Measurements from ENCODE around the gene ISX. TPM values are rescaled to one million over a fixed set of nuclear protein-coding genes. Genes with fewer than 3 reads are reported as not detected.

ISX gene
- total RNA-seq, 5 donors from 2014 or later (not counting 1 experiment from before 2014, with no cell fraction given), result not detected

GRCh38 chr22:35056486-35056885 lies 9.5 kb upstream of the ISX start:
- H3K4me3 ChIP-seq (ENCODE audit: control insufficient read depth in 1 of 2, extremely low read depth in 1 of 2, low read length in 1 of 2), result no peak overlapping the region
- peaks cover 0 to 9% of the 10 kb centered on the region in 2 experiments for H3K27me3 ChIP-seq (replicated peaks in 1 of 2; ENCODE audit: control insufficient read depth in 2 of 2, extremely low read depth in 1 of 2, insufficient read depth in 2 of 2, low read length in 1 of 2)
- DNase-seq (no peak), ATAC-seq (replicated peaks in 1 of 4) (no peak)
- no peaks in the 10 kb centered on the region for H3K36me3 ChIP-seq (ENCODE audit: control insufficient read depth in 2 of 2, extremely low read depth in 1 of 2, insufficient read depth in 1 of 2, low read length in 1 of 2)
- no peak overlapping the region for H3K27ac Mint-ChIP-seq
- peaks cover 0 to 4% (median 3%) of the 10 kb centered on the region in 3 donors for H3K9me3 Mint-ChIP-seq
- ChIA-PET POLR2A (no interaction called here), CTCF (no interaction called here)
- no peaks in the 10 kb centered on the region for H3K4me1 ChIP-seq (ENCODE audit: control insufficient read depth in 1 of 2, extremely low read depth in 1 of 2, insufficient read depth in 2 of 2, low read length in 2 of 2)
- no peak overlapping the region for H3K4me3 Mint-ChIP-seq
- H3K9me3 ChIP-seq, result no peaks in the 10 kb centered on the region
- no peaks in the 10 kb centered on the region for H3K36me3 Mint-ChIP-seq
- H3K4me1 Mint-ChIP-seq, result no peaks in the 10 kb centered on the region
- H3K27me3 Mint-ChIP-seq, result peaks cover 3 to 22% of the 10 kb centered on the region in 2 donors
- H3K27ac ChIP-seq (ENCODE audit: low read length), result no peak overlapping the region

GRCh38 chr22:35057155-35057554 lies 8.8 kb upstream of the ISX start:
- H3K27me3 Mint-ChIP-seq, result peaks cover 3 to 22% of the 10 kb centered on the region in 2 donors
- DNase-seq (no peak), ATAC-seq (replicated peaks in 1 of 4) (no peak)
- no peaks in the 10 kb centered on the region for H3K36me3 ChIP-seq (ENCODE audit: control insufficient read depth in 2 of 2, extremely low read depth in 1 of 2, insufficient read depth in 1 of 2, low read length in 1 of 2)
- no peaks in the 10 kb centered on the region for H3K9me3 ChIP-seq
- H3K27ac Mint-ChIP-seq, result no peak overlapping the region
- peaks cover 0 to 4% (median 3%) of the 10 kb centered on the region in 3 donors for H3K9me3 Mint-ChIP-seq
- no peaks in the 10 kb centered on the region for H3K4me1 Mint-ChIP-seq
- 100% methylated on average over 1 of the region's 1 CpG for WGBS (ENCODE audit: insufficient coverage)
- H3K27ac ChIP-seq (ENCODE audit: low read length), result no peak overlapping the region
- ChIA-PET CTCF (no interaction called here), POLR2A (no interaction called here)
- H3K4me3 ChIP-seq (ENCODE audit: control insufficient read depth in 1 of 2, extremely low read depth in 1 of 2, low read length in 1 of 2), result no peak overlapping the region
- H3K36me3 Mint-ChIP-seq, result no peaks in the 10 kb centered on the region
- H3K4me1 ChIP-seq (ENCODE audit: control insufficient read depth in 1 of 2, extremely low read depth in 1 of 2, insufficient read depth in 2 of 2, low read length in 2 of 2), result no peaks in the 10 kb centered on the region
- H3K27me3 ChIP-seq (replicated peaks in 1 of 2; ENCODE audit: control insufficient read depth in 2 of 2, extremely low read depth in 1 of 2, insufficient read depth in 2 of 2, low read length in 1 of 2), result peaks cover 0 to 9% of the 10 kb centered on the region in 2 experiments
- no peak overlapping the region for H3K4me3 Mint-ChIP-seq

GRCh38 chr22:35059632-35060031 lies 6.3 kb upstream of the ISX start:
- H3K27me3 Mint-ChIP-seq, result peaks cover 3 to 10% of the 10 kb centered on the region in 2 donors
- no peak overlapping the region for H3K4me3 Mint-ChIP-seq
- Histone ChIP-seq H3K4me3 (ENCODE audit: control insufficient read depth in 1 of 2, extremely low read depth in 1 of 2, low read length in 1 of 2) (no peak overlapping the region), H3K27ac (ENCODE audit: low read length) (no peak overlapping the region), H3K9me3 (no peaks in the 10 kb centered on the region), H3K4me1 (ENCODE audit: control insufficient read depth in 1 of 2, extremely low read depth in 1 of 2, insufficient read depth in 2 of 2, low read length in 2 of 2) (no peaks in the 10 kb centered on the region), H3K36me3 (ENCODE audit: control insufficient read depth in 2 of 2, extremely low read depth in 1 of 2, insufficient read depth in 1 of 2, low read length in 1 of 2) (no peaks in the 10 kb centered on the region), H3K27me3 (replicated peaks in 1 of 2; ENCODE audit: control insufficient read depth in 2 of 2, extremely low read depth in 1 of 2, insufficient read depth in 2 of 2, low read length in 1 of 2) (peaks cover 0 to 9% of the 10 kb centered on the region in 2 experiments)
- H3K36me3 Mint-ChIP-seq, result no peaks in the 10 kb centered on the region
- ChIA-PET CTCF (no interaction called here), POLR2A (no interaction called here)
- H3K9me3 Mint-ChIP-seq, result peaks cover 0 to 4% (median 3%) of the 10 kb centered on the region in 3 donors
- WGBS (ENCODE audit: insufficient coverage), result no CpG with 5 or more reads among the region's 3 CpGs
- ATAC-seq (replicated peaks in 1 of 4) (no peak), DNase-seq (no peak)
- no peak overlapping the region for H3K27ac Mint-ChIP-seq
- no peaks in the 10 kb centered on the region for H3K4me1 Mint-ChIP-seq

- Histone ChIP-seq H3K4me3 (ENCODE audit: control insufficient read depth in 1 of 2, extremely low read depth in 1 of 2, low read length in 1 of 2) (no peak overlapping the region), H3K27ac (ENCODE audit: low read length) (no peak overlapping the region), H3K36me3 (ENCODE audit: control insufficient read depth in 2 of 2, extremely low read depth in 1 of 2, insufficient read depth in 1 of 2, low read length in 1 of 2) (no peaks in the 10 kb centered on the region), H3K9me3 (no peaks in the 10 kb centered on the region), H3K27me3 (replicated peaks in 1 of 2; ENCODE audit: control insufficient read depth in 2 of 2, extremely low read depth in 1 of 2, insufficient read depth in 2 of 2, low read length in 1 of 2) (peaks cover 0 to 11% of the 10 kb centered on the region in 2 experiments), H3K4me1 (ENCODE audit: control insufficient read depth in 1 of 2, extremely low read depth in 1 of 2, insufficient read depth in 2 of 2, low read length in 2 of 2) (no peaks in the 10 kb centered on the region)
- Mint-ChIP-seq H3K27me3 (peaks cover 0 to 10% of the 10 kb centered on the region in 2 donors), H3K9me3 (peaks cover 0 to 2% (median 1%) of the 10 kb centered on the region in 3 donors), H3K4me1 (no peaks in the 10 kb centered on the region), H3K27ac (no peak overlapping the region), H3K4me3 (no peak overlapping the region), H3K36me3 (no peaks in the 10 kb centered on the region)
- DNase-seq (no peak), ATAC-seq (replicated peaks in 1 of 4) (no peak)
- POLR2A ChIA-PET, result no interaction called here
- CTCF ChIA-PET, result no interaction called here
- no CpG with 5 or more reads among the region's 1 CpG for WGBS (ENCODE audit: insufficient coverage)
These were observed 1.3 kb upstream of the ISX start for GRCh38 chr22:35064664-35065063.

- ATAC-seq (replicated peaks in 1 of 4), result no peak
- Histone ChIP-seq H3K9me3 (no peaks in the 10 kb centered on the region), H3K27ac (ENCODE audit: low read length) (no peak overlapping the region), H3K36me3 (ENCODE audit: control insufficient read depth in 2 of 2, extremely low read depth in 1 of 2, insufficient read depth in 1 of 2, low read length in 1 of 2) (no peaks in the 10 kb centered on the region), H3K27me3 (replicated peaks in 1 of 2; ENCODE audit: control insufficient read depth in 2 of 2, extremely low read depth in 1 of 2, insufficient read depth in 2 of 2, low read length in 1 of 2) (peaks cover 0 to 11% of the 10 kb centered on the region in 2 experiments), H3K4me1 (ENCODE audit: control insufficient read depth in 1 of 2, extremely low read depth in 1 of 2, insufficient read depth in 2 of 2, low read length in 2 of 2) (no peaks in the 10 kb centered on the region), H3K4me3 (ENCODE audit: control insufficient read depth in 1 of 2, extremely low read depth in 1 of 2, low read length in 1 of 2) (no peak overlapping the region)
- no peaks in the 10 kb centered on the region for H3K36me3 Mint-ChIP-seq
- H3K27ac Mint-ChIP-seq, result no peak overlapping the region
- 69% methylated on average over 1 of the region's 1 CpG for WGBS (ENCODE audit: insufficient coverage)
- no peak for DNase-seq
- no peaks in the 10 kb centered on the region for H3K4me1 Mint-ChIP-seq
- no peaks in the 10 kb centered on the region for H3K9me3 Mint-ChIP-seq
- peaks cover 0 to 13% of the 10 kb centered on the region in 2 donors for H3K27me3 Mint-ChIP-seq
- no peak overlapping the region for H3K4me3 Mint-ChIP-seq
- POLR2A ChIA-PET, result no interaction called here
- CTCF ChIA-PET, result no interaction called here
These were observed 775 bp upstream of the ISX start for GRCh38 chr22:35065183-35065582.

- Histone ChIP-seq H3K9me3 (no peaks in the 10 kb centered on the region), H3K4me1 (ENCODE audit: control insufficient read depth in 1 of 2, extremely low read depth in 1 of 2, insufficient read depth in 2 of 2, low read length in 2 of 2) (no peaks in the 10 kb centered on the region), H3K4me3 (ENCODE audit: control insufficient read depth in 1 of 2, extremely low read depth in 1 of 2, low read length in 1 of 2) (no peak overlapping the region), H3K36me3 (ENCODE audit: control insufficient read depth in 2 of 2, extremely low read depth in 1 of 2, insufficient read depth in 1 of 2, low read length in 1 of 2) (no peaks in the 10 kb centered on the region), H3K27me3 (replicated peaks in 1 of 2; ENCODE audit: control insufficient read depth in 2 of 2, extremely low read depth in 1 of 2, insufficient read depth in 2 of 2, low read length in 1 of 2) (peaks cover 0 to 11% of the 10 kb centered on the region in 2 experiments), H3K27ac (ENCODE audit: low read length) (no peak overlapping the region)
- POLR2A ChIA-PET, result no interaction called here
- H3K4me3 Mint-ChIP-seq, result no peak overlapping the region
- 60% methylated on average over 4 of the region's 7 CpGs for WGBS (ENCODE audit: insufficient coverage)
- DNase-seq, result no peak
- CTCF ChIA-PET, result no interaction called here
- no peaks in the 10 kb centered on the region for H3K9me3 Mint-ChIP-seq
- H3K27me3 Mint-ChIP-seq, result peaks cover under 1 to 13% of the 10 kb centered on the region in 2 donors
- H3K36me3 Mint-ChIP-seq, result no peaks in the 10 kb centered on the region
- no peaks in the 10 kb centered on the region for H3K4me1 Mint-ChIP-seq
- H3K27ac Mint-ChIP-seq, result no peak overlapping the region
- ATAC-seq (replicated peaks in 1 of 4), result no peak
These were observed 810 bp downstream of the ISX start for GRCh38 chr22:35066768-35067167.

GRCh38 chr22:35069541-35069940 lies 3.6 kb downstream of the ISX start:
- H3K4me3 Mint-ChIP-seq, result no peak overlapping the region
- no peaks in the 10 kb centered on the region for H3K36me3 ChIP-seq (ENCODE audit: control insufficient read depth in 2 of 2, extremely low read depth in 1 of 2, insufficient read depth in 1 of 2, low read length in 1 of 2)
- ChIA-PET POLR2A (no interaction called here), CTCF (no interaction called here)
- H3K27ac ChIP-seq (ENCODE audit: low read length), result no peak overlapping the region
- peaks cover 3 to 13% of the 10 kb centered on the region in 2 donors for H3K27me3 Mint-ChIP-seq
- no peak overlapping the region for H3K4me3 ChIP-seq (ENCODE audit: control insufficient read depth in 1 of 2, extremely low read depth in 1 of 2, low read length in 1 of 2)
- peaks cover 0 to 11% of the 10 kb centered on the region in 2 experiments for H3K27me3 ChIP-seq (replicated peaks in 1 of 2; ENCODE audit: control insufficient read depth in 2 of 2, extremely low read depth in 1 of 2, insufficient read depth in 2 of 2, low read length in 1 of 2)
- no peaks in the 10 kb centered on the region for H3K9me3 Mint-ChIP-seq
- no peak for ATAC-seq (replicated peaks in 1 of 4)
- no peaks in the 10 kb centered on the region for H3K9me3 ChIP-seq
- H3K27ac Mint-ChIP-seq, result no peak overlapping the region
- no CpG with 5 or more reads among the region's 1 CpG for WGBS (ENCODE audit: insufficient coverage)
- no peak for DNase-seq
- no peaks in the 10 kb centered on the region for H3K4me1 Mint-ChIP-seq
- no peaks in the 10 kb centered on the region for H3K4me1 ChIP-seq (ENCODE audit: control insufficient read depth in 1 of 2, extremely low read depth in 1 of 2, insufficient read depth in 2 of 2, low read length in 2 of 2)
- H3K36me3 Mint-ChIP-seq, result no peaks in the 10 kb centered on the region

Measured in T-cell (primary cell).